RWPE1 (cell line): ENCODE results near the gene HORMAD2.

Experiments
- CTCF ChIA-PET: fragments of 350-600 bp; sonication (Branson Sonifier 250); formaldehyde crosslinking; extraction: SDS; loops from one replicate; lab custom pipeline; 2021; lab: Yijun Ruan, JAX
- POLR2A ChIA-PET: fragments of 400-600 bp; formaldehyde crosslinking; extraction: SDS; loops from one replicate; lab custom pipeline; 2020; ENCODE audit warnings: antibody characterized with exemption; ENCODE audit not compliant: low non-redundant PET; lab: Yijun Ruan, JAX
- DNase-seq: peaks from one replicate; pipeline ENCODE4 v3.0.0; 2012; ENCODE audit warnings: low spot score
- H3K27ac ChIP-seq: fragments of 450-650 bp; 2 replicates; pipeline ENCODE4 v1.5.1; 2017
- CTCF ChIP-seq: fragments of 450-650 bp; conservative IDR thresholded peaks from 2 replicates; pipeline ENCODE4 v1.5.1; 2017; ENCODE audit warnings: low read depth, mild to moderate bottlenecking

Gene HORMAD2

GRCh38 chr22:30221121-30221992 lies 141.1 kb downstream of the HORMAD2 start:
- no peak for DNase-seq
- no peak overlapping the region for H3K27ac ChIP-seq
- TF ChIP-seq CTCF, result no peak
- ChIA-PET CTCF (no interaction called here), POLR2A (no interaction called here)

- H3K27ac ChIP-seq, result no peak overlapping the region
- TF ChIP-seq CTCF, result no peak
- ChIA-PET CTCF (no interaction called here), POLR2A (no interaction called here)
- no peak for DNase-seq
These were observed 142.1 kb downstream of the HORMAD2 start for GRCh38 chr22:30222321-30222720.

GRCh38 chr22:30223303-30223702 lies 143.0 kb downstream of the HORMAD2 start:
- no peak for DNase-seq
- no peak for TF ChIP-seq CTCF
- H3K27ac ChIP-seq, result no peak overlapping the region
- ChIA-PET CTCF (interaction anchor here (0.5 to 0.6 kb wide), 2 partner anchors 126 to 618 kb away, joined by 3 read pairs; no protein-coding TSS in a partner anchor), POLR2A (no interaction called here)

GRCh38 chr22:30224161-30224857 lies 144.0 kb downstream of the HORMAD2 start:
- no peak for TF ChIP-seq CTCF
- CTCF ChIA-PET, result interaction anchor here (0.7 kb wide), 2 partner anchors 39 to 88 kb away, joined by 3 to 4 read pairs; no protein-coding TSS in a partner anchor
- POLR2A ChIA-PET, result no interaction called here
- no peak for DNase-seq
- 0 out of 2 replicates have a peak overlapping the region, but pooled peaks have one; percentile 5 for H3K27ac ChIP-seq

- CTCF ChIA-PET, result interaction anchor here (0.6 kb wide), 1 partner anchor 424 kb away, joined by 3 read pairs; no protein-coding TSS in a partner anchor
- POLR2A ChIA-PET, result no interaction called here
- no peak for TF ChIP-seq CTCF
These were observed 145.1 kb downstream of the HORMAD2 start for GRCh38 chr22:30225220-30225927.

GRCh38 chr22:30226192-30226832 lies 146.0 kb downstream of the HORMAD2 start:
- TF ChIP-seq CTCF, result no peak
- no peak overlapping the region for H3K27ac ChIP-seq
- DNase-seq, result peak; percentile 30
- POLR2A ChIA-PET, result no interaction called here
- CTCF ChIA-PET, result no interaction called here

More at GRCh38 chr22:30225220-30225927, 145.1 kb downstream of the HORMAD2 start:
- no peak for DNase-seq
- H3K27ac ChIP-seq, result no peak overlapping the region
